Keratinocyte (primary cell): ENCODE results near the gene BPIFA3.

Source experiments
- EZH2 ChIP-seq: IDR thresholded peaks from one replicate; pipeline ENCODE4 v1.6.1; 2012; ENCODE audit warnings: inconsistent platforms, mild to moderate bottlenecking, low read length, moderate library complexity
- TF ChIP-seq, protein P1 (sequence below), 3 experiments: IDR thresholded peaks in 1 of 3; conservative IDR thresholded peaks in 1 of 3; optimal IDR thresholded peaks in 1 of 3; 2 replicates in 2 of 3; 3 replicates in 1 of 3; pipeline versions ENCODE3 to v1.5.1; 2011; ENCODE audit warnings: low read length in 3 of 3, mild to moderate bottlenecking in 3 of 3, moderate library complexity in 2 of 3, control low read depth in 1 of 3, inconsistent platforms in 1 of 3; ENCODE audit not compliant: insufficient read depth in 2 of 3; ENCODE audit errors: extremely low read depth in 1 of 3

DNA sequence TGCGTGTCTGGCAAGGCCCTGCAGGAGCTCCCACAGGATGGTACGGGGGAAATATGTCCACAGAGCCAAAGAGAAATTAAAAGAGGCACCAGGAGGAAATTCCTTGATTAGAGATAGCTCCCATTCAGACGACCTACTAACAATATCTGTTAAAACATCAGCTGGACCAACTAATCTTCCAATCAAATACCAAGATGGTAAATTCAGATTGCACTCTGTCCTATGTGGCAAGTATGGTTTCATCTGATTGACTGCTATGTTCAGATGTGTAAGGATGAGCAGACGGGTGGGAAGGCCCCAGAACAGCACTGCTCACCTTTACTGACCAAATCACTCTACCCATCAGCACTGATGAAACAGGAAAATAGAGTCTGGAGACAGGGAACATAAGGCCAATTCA, 29.7 kb upstream of the BPIFA3 start:
- TF ChIP-seq EZH2 = no peak
- TF ChIP-seq, protein P1, sequence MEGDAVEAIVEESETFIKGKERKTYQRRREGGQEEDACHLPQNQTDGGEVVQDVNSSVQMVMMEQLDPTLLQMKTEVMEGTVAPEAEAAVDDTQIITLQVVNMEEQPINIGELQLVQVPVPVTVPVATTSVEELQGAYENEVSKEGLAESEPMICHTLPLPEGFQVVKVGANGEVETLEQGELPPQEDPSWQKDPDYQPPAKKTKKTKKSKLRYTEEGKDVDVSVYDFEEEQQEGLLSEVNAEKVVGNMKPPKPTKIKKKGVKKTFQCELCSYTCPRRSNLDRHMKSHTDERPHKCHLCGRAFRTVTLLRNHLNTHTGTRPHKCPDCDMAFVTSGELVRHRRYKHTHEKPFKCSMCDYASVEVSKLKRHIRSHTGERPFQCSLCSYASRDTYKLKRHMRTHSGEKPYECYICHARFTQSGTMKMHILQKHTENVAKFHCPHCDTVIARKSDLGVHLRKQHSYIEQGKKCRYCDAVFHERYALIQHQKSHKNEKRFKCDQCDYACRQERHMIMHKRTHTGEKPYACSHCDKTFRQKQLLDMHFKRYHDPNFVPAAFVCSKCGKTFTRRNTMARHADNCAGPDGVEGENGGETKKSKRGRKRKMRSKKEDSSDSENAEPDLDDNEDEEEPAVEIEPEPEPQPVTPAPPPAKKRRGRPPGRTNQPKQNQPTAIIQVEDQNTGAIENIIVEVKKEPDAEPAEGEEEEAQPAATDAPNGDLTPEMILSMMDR (optimal IDR thresholded peaks at IDR 0.05 in 1 of 3, IDR thresholded peaks at IDR 0.05 in 1 of 3, conservative IDR thresholded peaks at IDR 0.05 in 1 of 3; ENCODE audit: extremely low read depth in 1 of 3, insufficient read depth in 2 of 3, low read length in 3 of 3) = no peak
